Left colon (tissue), 2 donors: Measurements from ENCODE around the gene SLC11A1. TPM values are rescaled to one million over a fixed set of nuclear protein-coding genes. Genes with fewer than 3 reads are reported as not detected.

Source experiments
- ATAC-seq: fragments of 200-7000 bp; cut with Tn5 transposase; one replicate; pipeline ENCODE4 v1.9.1; 2020; ENCODE audit warnings: mild to moderate bottlenecking, moderate library complexity
- DNase-seq, 2 donors: peaks; one replicate each; pipeline ENCODE4 v3.0.0-alpha.2; 2020
- intact Hi-C, 2 donors: fragments of 100-400 bp; cut with DNase I in 1 of 2; cut with micrococcal nuclease in 1 of 2; formaldehyde crosslinking; loops; one replicate each; pipeline versions ENCODE4 v1.11.2 to v1.14.0; 2022; cut with DNase I, micrococcal nuclease
- total RNA-seq, 2 donors: library from RNA; stranded (reverse); fragmentation: NEBNext Ultra II Directional; extraction: Animal tissue kit (Norgen Biotek cat#: 25700); gene quantifications; one replicate each; pipeline ENCODE4 v1.2.1, GENCODE V29; 2021
- donor health status: DM: no; HTN: no; CAD: no.
- donor health status: DM: yes; HTN: yes; CAD: no.

The SLC11A1 gene
- total RNA-seq, 2 donors from 2014 or later: 1.7 to 2.0 TPM

DNA sequence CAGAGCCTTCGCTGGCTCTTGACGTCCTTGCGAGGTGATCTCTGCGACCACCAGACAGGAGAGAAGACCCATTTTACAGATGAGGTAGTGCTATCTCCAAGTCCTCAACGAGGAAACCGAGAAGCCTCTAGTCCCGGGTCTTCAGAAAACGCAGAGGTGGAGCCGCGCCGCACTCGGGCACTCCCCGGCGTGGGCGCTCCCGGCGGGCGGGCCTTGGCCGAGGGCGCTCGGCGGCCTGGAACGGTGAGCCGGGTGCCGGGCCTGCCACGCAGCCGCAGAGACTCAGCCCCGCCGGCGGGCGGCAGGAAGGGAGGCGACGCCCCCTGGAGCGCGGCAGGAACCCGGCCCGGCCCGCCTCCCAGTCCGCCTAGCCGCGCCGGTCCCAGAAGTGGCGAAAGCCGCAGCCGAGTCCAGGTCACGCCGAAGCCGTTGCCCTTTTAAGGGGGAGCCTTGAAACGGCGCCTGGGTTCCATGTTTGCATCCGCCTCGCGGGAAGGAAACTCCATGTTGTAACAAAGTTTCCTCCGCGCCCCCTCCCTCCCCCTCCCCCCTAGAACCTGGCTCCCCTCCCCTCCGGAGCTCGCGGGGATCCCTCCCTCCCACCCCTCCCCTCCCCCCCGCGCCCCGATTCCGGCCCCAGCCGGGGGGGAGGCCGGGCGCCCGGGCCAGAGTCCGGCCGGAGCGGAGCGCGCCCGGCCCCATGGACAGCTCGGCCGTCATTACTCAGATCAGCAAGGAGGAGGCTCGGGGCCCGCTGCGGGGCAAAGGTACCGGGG, 17.5 kb downstream of the SLC11A1 start, which contains the start of gene CTDSP1:
CTDSP1 (plus strand) TSS at position 478 of the 776 bp plus-strand sequence; CDS start at position 701, 223 bp downstream.
- DNase-seq: peak; percentile 97 to 98
- ATAC-seq: peak; percentile 51
- intact Hi-C loops: loop anchor here in 1 of 2 donors (5.0 kb wide), 1 partner anchor 97 kb away; no protein-coding TSS in a partner anchor

DNA sequence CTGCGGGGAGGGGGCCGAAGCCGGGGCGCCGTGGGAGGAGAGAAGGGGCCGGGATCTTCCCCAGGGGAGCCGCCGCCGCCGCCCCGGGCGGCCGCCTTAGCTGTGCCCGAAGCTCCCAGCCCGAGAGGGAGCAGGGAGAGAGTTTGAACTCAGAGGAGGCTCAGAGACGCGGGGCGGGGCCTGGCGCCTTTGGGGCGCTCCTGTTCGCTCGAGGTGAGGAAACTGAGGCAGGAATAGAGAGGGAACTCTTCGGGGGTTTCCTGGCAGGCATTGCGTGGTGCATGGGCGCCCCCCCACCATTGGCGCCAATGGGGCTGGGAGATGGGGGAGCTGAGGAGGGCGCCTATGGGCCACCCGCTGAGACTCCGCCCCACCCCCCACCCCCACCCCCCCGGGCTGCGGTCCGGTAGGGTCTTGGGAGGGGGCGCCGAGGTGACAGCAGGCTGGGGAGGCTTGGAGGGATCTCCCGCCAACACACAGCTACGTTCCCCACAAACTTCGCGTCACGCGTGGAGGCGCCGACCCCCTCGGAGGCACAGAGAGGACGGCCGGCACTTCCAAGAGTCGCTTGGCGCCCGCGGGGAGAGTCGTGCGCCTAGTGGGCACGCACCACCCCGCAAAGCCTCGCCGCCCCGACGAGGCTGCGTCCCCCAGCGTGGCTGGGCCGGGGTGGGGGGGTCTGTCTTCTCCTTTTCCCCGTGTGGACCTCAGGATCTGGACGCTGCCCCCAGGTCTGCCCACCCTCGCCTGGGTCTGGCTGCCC, 18.3 kb downstream of the SLC11A1 start:
- DNase-seq (peak; percentile 53 to 69), ATAC-seq (peak; percentile 4)
- intact Hi-C loops: no loop called here

DNA sequence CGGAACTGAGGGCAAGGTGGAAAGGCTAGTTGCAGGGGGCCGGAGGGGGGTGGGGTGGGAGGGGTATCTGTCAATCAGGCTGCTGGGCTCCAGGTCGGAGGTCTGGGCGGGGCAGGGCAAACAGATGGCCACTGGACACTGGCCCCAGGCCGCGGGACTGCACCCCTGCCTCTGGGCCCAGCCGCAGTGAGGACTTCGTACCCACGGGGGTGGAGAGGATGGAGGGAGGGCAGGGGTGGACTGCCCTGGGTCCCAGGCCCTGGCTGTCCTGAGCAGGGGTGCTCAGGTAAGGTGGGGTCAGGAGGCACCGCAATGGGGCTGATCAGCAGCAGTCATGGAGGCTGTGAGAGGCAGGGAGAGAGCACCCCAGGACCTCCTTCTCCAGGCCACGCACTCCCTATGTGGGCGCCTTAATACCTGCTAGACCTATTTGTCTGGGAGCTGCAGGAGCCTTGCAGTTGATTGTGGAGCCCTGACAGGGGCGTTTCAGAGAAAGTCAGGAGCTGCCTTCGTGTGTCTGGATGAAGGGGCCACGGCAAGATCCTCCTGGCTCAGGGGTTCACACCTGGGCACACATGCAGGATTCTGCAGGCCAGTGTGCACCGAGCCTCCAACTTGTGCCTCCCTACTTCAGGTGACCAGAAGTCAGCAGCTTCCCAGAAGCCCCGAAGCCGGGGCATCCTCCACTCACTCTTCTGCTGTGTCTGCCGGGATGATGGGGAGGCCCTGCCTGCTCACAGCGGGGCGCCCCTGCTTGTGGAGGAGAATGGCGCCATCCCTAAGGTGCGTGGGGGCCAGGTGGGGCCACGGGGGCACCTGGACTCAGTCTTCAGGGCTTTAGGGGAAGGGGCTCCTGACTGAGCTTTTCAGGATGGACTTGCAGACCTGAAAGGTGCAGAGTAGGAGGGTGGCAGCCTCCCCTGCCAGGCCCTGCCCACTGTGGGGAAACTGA, 19.1 kb downstream of the SLC11A1 start:
- intact Hi-C loops: no loop called here
- DNase-seq: peak; percentile 71 to 75
- peak; percentile 19 for ATAC-seq

DNA sequence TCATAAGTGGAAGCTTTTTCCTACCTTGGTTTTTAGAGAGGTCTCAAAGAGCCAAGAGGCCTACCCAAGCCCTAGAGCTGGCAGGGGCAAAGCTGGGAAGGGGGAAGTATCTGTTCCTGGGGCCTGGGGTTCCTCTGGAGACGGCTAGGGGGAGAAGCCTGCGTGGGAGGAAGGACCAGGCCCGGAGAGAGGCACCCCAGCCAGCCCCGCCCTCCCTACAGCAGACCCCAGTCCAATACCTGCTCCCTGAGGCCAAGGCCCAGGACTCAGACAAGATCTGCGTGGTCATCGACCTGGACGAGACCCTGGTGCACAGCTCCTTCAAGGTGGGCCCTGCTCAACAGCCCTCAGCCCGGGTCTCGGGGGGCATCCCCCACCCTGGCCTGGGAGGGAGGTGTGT, 19.8 kb downstream of the SLC11A1 start:
- DNase-seq (no peak), ATAC-seq (no peak)
- intact Hi-C loops: no loop called here

DNA sequence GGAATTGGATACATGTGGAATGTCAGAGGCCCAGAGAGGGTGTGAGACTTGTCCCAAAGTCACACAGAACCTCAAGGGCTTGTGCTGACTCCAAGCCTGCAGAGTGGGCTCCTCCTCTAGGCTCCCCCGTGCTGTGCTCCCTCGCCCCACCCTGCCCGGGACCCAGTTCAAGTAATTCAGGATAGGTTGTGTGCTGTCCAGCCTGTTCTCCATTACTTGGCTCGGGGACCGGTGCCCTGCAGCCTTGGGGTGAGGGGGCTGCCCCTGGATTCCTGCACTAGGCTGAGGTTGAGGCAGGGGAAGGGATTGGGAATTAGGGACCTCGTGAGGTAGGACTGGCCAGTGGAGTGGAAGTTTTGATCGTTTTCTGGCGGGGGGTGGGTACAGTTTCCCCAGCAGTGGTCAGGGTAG, 20.4 kb downstream of the SLC11A1 start:
- intact Hi-C loops: no loop called here
- ATAC-seq: no peak
- no peak for DNase-seq

DNA sequence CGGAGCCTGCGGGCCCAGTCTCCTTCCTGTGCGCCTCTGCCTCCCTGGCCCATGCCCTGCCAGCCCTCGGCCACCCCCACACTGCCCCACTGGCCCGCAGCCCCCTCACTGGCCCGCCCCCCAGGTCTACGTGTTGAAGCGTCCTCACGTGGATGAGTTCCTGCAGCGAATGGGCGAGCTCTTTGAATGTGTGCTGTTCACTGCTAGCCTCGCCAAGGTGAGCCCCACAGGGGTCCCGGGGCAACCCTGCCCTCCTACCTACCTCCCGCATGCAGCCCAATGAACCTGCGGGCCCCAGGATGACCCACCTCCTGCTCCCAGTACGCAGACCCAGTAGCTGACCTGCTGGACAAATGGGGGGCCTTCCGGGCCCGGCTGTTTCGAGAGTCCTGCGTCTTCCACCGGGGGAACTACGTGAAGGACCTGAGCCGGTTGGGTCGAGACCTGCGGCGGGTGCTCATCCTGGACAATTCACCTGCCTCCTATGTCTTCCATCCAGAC, 20.9 kb downstream of the SLC11A1 start:
- DNase-seq (no peak), ATAC-seq (no peak)
- intact Hi-C loops: no loop called here

DNA sequence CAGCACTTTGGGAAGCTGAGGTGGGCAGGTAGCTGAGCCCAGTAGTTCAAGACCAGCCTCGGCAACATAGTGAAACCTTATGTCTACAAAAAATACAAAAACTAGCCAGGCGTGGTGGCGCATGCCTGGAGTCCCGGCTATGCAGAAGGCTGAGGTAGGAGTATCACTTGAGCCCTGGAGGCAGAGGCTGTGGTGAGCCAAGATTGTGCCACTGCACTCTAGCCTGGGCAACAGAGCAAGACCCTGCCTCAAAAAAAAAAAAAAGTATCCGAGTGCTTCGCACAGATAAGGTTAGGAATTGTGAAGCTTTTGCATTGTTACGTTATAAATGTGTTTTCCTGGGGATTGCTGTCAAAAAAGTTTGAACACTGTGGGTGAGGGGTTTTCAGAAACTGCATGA, 21.7 kb downstream of the SLC11A1 start:
- no peak for ATAC-seq
- intact Hi-C loops: no loop called here
- no peak for DNase-seq

DNA sequence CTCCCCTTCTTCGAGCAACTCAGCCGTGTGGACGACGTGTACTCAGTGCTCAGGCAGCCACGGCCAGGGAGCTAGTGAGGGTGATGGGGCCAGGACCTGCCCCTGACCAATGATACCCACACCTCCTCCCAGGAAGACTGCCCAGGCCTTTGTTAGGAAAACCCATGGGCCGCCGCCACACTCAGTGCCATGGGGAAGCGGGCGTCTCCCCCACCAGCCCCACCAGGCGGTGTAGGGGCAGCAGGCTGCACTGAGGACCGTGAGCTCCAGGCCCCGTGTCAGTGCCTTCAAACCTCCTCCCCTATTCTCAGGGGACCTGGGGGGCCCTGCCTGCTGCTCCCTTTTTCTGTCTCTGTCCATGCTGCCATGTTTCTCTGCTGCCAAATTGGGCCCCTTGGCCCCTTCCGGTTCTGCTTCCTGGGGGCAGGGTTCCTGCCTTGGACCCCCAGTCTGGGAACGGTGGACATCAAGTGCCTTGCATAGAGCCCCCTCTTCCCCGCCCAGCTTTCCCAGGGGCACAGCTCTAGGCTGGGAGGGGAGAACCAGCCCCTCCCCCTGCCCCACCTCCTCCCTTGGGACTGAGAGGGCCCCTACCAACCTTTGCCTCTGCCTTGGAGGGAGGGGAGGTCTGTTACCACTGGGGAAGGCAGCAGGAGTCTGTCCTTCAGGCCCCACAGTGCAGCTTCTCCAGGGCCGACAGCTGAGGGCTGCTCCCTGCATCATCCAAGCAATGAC, 22.4 kb downstream of the SLC11A1 start:
- intact Hi-C loops: loop anchor here in 1 of 2 donors (5.0 kb wide), 1 partner anchor 63 kb away; no protein-coding TSS in a partner anchor
- DNase-seq: no peak

DNA sequence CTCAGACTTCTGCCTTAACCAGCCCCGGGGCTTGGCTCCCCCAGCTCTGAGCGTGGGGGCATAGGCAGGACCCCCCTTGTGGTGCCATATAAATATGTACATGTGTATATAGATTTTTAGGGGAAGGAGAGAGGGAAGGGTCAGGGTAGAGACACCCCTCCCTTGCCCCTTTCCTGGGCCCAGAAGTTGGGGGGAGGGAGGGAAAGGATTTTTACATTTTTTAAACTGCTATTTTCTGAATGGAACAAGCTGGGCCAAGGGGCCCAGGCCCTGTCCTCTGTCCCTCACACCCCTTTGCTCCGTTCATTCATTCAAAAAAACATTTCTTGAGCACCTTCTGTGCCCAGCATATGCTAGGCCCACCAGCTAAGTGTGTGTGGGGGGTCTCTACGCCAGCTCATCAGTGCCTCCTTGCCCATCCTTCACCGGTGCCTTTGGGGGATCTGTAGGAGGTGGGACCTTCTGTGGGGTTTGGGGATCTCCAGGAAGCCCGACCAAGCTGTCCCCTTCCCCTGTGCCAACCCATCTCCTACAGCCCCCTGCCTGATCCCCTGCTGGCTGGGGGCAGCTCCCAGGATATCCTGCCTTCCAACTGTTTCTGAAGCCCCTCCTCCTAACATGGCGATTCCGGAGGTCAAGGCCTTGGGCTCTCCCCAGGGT, 23.1 kb downstream of the SLC11A1 start:
- no peak for ATAC-seq
- intact Hi-C loops: loop anchor here in 1 of 2 donors (5.0 kb wide), 1 partner anchor 62 kb away; no protein-coding TSS in a partner anchor
- no peak for DNase-seq

More for the DNA sequence above, 22.4 kb downstream of the SLC11A1 start:
- no peak for ATAC-seq

DNA sequence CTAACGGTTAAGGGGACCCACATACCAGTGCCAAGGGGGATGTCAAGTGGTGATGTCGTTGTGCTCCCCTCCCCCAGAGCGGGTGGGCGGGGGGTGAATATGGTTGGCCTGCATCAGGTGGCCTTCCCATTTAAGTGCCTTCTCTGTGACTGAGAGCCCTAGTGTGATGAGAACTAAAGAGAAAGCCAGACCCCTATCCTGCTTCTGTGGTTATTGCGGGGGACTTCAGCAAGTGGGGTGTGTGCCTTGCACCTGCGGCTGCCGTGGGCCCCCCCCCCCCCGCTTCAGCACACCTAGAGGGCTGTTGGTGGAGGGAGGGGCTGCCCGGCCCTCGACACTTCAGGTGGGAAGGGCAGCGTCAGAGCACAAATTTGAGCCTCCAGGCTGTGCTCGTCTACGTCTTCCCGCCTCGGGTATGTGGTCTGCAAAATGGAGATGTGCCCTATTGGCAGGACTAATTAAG, 23.7 kb downstream of the SLC11A1 start:
- ATAC-seq: peak; percentile 20
- DNase-seq: peak; percentile 57 to 59
- intact Hi-C loops: loop anchor here in 1 of 2 donors (5.0 kb wide), 1 partner anchor 62 kb away; no protein-coding TSS in a partner anchor

DNA sequence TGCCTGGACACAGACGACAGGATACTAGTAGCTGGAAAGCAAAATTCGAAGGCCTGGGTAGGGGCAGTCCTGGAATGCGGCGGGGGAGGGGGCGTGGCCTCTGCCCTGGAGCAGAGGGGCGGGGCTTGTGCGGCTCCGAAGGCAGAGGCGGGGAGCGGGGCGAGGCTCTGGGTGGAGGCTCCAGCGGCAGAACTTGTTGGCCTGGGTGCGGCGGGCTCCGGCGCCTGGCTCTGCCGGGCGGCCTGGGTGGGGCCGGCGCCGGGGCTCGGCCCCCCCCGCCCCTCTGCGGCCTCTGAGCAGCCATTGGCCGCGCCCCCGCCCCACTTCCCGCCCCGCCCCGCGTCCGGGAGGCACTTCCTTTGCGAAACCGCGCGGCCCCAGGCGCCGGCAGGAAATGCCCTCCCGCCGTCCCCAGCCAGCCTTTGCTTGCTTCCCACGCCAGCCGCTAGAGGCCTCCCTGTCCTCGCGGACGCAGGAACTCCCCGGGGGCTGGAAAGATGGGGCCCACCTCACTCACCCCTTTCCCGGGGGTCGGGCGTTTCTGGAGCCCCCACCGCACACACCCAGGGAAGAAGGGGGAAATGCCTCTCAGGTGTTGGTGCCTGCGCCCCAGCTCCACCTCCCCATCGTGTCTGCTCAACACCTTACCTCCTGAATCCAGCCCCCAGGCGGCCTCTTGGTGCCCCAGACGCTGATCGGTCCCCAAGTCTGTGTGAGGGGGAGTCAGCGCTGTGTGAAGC, 24.3 kb downstream of the SLC11A1 start:
- ATAC-seq (peak; percentile 79), DNase-seq (peak; percentile 97 to 98)
- intact Hi-C loops: loop anchor here in 1 of 2 donors (5.0 kb wide), 1 partner anchor 61 kb away; no protein-coding TSS in a partner anchor

DNA sequence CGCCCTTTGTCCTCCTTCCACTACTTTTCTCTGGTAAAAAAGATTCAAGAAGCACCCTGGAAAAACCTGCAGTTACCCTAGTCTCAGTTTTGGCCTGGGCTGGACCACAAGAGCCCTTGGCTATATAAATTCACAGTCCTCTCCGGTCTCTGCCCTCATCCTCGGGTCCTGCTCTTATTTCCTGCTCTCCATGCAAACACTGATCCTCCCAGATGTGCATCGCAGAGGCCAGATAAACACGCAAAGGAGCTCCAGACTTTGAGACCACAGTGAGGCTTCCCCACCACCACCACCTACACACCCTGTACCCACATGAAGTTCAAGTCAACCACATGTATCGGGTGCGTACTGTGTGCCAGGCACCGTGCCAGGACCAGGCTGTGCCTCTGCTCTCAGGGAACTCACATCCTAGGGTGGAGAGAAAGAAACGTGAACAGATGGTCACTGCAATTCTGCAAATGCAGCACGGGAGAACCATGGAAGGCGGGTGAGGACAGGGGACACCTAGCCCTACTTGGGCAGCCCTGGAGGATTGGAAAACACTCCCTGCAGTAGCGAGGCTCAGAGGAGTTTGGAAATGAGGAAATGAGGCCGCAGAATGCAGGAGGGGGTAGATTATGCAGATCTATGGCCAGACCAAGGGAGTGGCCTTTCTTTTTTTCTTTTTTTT, 25.0 kb downstream of the SLC11A1 start:
- peak; percentile 47 for ATAC-seq
- peak; percentile 83 to 87 for DNase-seq
- intact Hi-C loops: loop anchor here in 1 of 2 donors (5.0 kb wide), 1 partner anchor 60 kb away; no protein-coding TSS in a partner anchor

DNA sequence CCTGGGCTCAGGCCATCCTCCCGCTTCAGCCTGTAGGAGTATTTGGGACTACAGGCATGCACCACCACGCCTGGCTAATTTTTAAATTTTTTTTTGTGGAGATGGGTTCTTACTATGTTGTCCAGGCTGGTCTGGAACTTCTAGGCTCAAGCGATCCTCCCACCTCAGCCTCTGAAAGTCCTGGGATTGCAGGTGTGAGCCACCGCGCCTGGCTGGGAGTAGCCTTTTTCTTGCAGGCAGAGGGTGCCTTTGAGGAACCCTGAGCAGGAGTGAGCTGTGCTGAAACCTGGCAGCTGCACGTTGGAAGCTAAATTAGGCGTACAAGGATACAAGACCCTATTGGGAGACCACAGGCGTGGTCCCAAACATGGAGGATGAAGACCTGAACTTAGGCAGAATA, 25.6 kb downstream of the SLC11A1 start:
- DNase-seq: peak in 1 of 2 donors; percentile 39
- no peak for ATAC-seq
- intact Hi-C loops: loop anchor here in 1 of 2 donors (5.0 kb wide), 1 partner anchor 60 kb away; no protein-coding TSS in a partner anchor

DNA sequence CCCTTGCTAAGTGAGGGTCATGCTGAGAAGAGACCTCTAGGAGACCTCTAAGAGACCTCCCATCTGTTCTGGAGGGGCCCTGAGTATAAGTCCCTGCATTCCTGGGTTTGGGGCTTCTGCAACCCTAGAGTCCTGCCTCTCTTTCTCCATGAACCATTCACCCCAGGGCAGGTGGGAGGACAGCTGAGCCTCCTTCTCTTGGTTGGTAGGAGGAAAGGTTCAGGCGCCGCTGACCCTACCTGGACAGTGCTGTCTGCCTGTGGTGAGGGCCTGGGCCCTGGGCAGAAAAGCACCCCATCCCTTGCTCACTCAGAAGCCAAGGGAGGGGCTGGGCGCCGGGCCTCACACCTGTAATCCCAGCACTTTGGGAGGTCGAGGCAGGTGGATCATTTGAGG, 36.2 kb downstream of the SLC11A1 start:
- ATAC-seq: no peak
- intact Hi-C loops: loop anchor here in 1 of 2 donors (10.0 kb wide), 1 partner anchor 46 kb away; no protein-coding TSS in a partner anchor
- DNase-seq: peak in 1 of 2 donors; percentile 15

DNA sequence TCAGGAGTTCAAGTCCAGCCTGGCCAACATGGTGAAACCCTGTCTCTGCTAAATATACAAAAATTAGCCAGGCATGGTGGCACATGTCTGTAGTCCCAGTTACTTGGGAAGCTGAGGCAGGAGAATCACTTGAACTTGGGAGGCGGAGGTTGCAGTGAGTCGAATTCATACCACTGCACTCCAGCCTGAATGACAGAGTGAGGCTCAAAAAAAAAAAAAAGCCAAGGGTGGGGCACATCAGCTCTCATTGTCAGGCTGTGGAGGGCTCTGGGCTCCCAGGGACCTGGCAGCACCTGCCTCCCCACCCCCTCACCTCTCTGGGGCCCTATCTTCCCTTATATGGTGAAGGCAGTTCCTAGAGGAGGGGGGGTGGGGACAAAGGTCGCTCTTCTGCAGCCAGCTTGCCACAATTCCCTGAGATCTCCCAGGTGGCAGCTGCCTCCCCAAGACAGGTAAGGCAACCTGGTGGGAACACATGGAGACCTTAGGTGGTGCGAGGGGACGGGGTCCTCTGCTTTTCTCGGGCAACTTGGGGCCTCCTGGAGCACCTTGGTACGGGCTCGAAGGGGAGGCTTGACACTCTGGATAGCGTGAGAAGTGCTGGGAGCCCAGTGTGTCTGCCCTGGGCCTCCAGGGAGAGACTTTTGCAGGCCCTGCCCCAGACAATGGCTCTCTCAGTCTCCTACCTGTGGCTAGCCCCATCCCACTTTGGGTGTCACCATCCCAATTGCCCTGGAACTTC, 36.8 kb downstream of the SLC11A1 start, which contains the start of gene VIL1:
VIL1 (plus strand) TSS at position 407 of the 742 bp plus-strand sequence. CDS start 4,656 bp downstream, outside the sequence.
- ATAC-seq (peak; percentile 92), DNase-seq (peak; percentile 94 to 96)
- intact Hi-C loops: loop anchor here in 1 of 2 donors (10.0 kb wide), 1 partner anchor 46 kb away; no protein-coding TSS in a partner anchor
